Mesodermal cell (in vitro differentiated cells): ENCODE results near the gene LRRC37A3.
"Not testable (repeated sequence)": the region's sequence is repeated elsewhere in the genome, so short reads cannot be mapped to it uniquely, and the experiment has no call there.

ENCODE experiments used
- H3K27ac ChIP-seq: 2 replicates; pipeline ENCODE4 v1.7.0; 2013; ENCODE audit warnings: mild to moderate bottlenecking, low read depth, low read length, moderate library complexity; ENCODE audit not compliant: severe bottlenecking
- H3K36me3 ChIP-seq: 2 replicates; pipeline ENCODE4 v1.7.1; 2013; ENCODE audit warnings: mild to moderate bottlenecking, low read length, moderate library complexity; ENCODE audit not compliant: control insufficient read depth, insufficient read depth
- H3K4me1 ChIP-seq: one replicate; pipeline ENCODE4 v1.7.1; 2013; ENCODE audit warnings: mild to moderate bottlenecking, low read length; ENCODE audit not compliant: insufficient read depth, control insufficient read depth, poor library complexity, severe bottlenecking
- H3K4me3 ChIP-seq: 2 replicates; pipeline ENCODE4 v1.7.0; 2013; ENCODE audit warnings: low read length, control low read depth, mild to moderate bottlenecking; ENCODE audit not compliant: insufficient read depth, poor library complexity, severe bottlenecking; ENCODE audit errors: extremely low read depth
- H3K9me3 ChIP-seq: 2 replicates; pipeline ENCODE4 v1.7.1; 2013; ENCODE audit warnings: mild to moderate bottlenecking, low read length, moderate library complexity; ENCODE audit not compliant: control insufficient read depth
- WGBS, 2 experiments: methylation state at CpG; one replicate each; pipeline ENCODE4 v1.1.5; 2013; ENCODE audit warnings: missing lambda C conversion rate in 2 of 2; ENCODE audit not compliant: insufficient coverage in 2 of 2; 5-methylcytosine and 5-hydroxymethylcytosine counted together

The LRRC37A3 gene

GRCh38 chr17:64897136-64897535 is 22.1 kb downstream of the LRRC37A3 start:
- H3K4me3 ChIP-seq, H3K9me3 ChIP-seq, H3K36me3 ChIP-seq, H3K4me1 ChIP-seq, H3K27ac ChIP-seq: not testable (repeated sequence)
- 96 to 98% methylated on average over 9 of the region's 15 CpGs for WGBS, 2 experiments

GRCh38 chr17:64874210-64874609 is 45.1 kb downstream of the LRRC37A3 start:
- H3K9me3 ChIP-seq, H3K36me3 ChIP-seq, H3K4me1 ChIP-seq, H3K4me3 ChIP-seq, H3K27ac ChIP-seq: not testable (repeated sequence)
- 95 to 97% methylated on average over 13 to 19 of the region's 29 CpGs for WGBS, 2 experiments

- not testable (repeated sequence) for H3K27ac ChIP-seq, H3K36me3 ChIP-seq, H3K9me3 ChIP-seq, H3K4me3 ChIP-seq, H3K4me1 ChIP-seq
- WGBS, 2 experiments: 43 to 58% methylated on average over 21 to 25 of the region's 49 CpGs
Observed at GRCh38 chr17:64847504-64848466, 71.5 kb downstream of the LRRC37A3 start.

GRCh38 chr17:64846892-64847291 is 72.4 kb downstream of the LRRC37A3 start:
- H3K4me3 ChIP-seq, H3K4me1 ChIP-seq, H3K36me3 ChIP-seq, H3K9me3 ChIP-seq, H3K27ac ChIP-seq: not testable (repeated sequence)
- WGBS, 2 experiments: no CpG with 5 or more reads among the region's 4 CpGs

GRCh38 chr17:64843918-64844317 is 75.4 kb downstream of the LRRC37A3 start:
- H3K4me1 ChIP-seq, H3K36me3 ChIP-seq, H3K9me3 ChIP-seq, H3K27ac ChIP-seq, H3K4me3 ChIP-seq: not testable (repeated sequence)
- 80% methylated on average over 2 of the region's 8 CpGs; no CpG with 5 or more reads in 1 of the 2 experiments for WGBS, 2 experiments

DNA sequence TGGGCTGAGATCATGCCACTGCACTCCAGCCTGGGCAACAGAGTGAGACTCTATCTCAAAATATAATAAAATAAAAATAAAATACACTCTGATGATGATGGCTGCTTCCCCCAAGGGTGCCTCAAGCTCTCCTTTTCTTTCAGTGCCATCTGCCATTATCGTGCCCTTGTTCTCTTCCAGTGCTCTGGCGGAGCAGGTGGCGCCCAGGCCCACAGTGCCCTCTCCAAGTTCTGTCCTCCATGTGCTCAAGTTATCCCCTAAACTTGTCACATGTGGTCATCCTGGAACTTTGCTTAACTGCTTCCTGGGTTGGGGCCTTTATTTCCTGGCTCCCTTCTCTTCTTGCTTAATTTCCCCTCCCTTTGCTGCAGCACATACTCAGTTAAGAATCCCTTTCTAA is 76.4 kb downstream of the LRRC37A3 start:
- H3K9me3 ChIP-seq, H3K4me1 ChIP-seq, H3K4me3 ChIP-seq, H3K27ac ChIP-seq, H3K36me3 ChIP-seq: not testable (repeated sequence)
- WGBS, 2 experiments: 67 to 89% methylated on average over 1 of the region's 3 CpGs

- H3K36me3 ChIP-seq, H3K4me1 ChIP-seq, H3K4me3 ChIP-seq, H3K9me3 ChIP-seq, H3K27ac ChIP-seq: not testable (repeated sequence)
- WGBS, 2 experiments: 67 to 100% methylated on average over 1 of the region's 2 CpGs
Observed at GRCh38 chr17:64840960-64841359, 78.3 kb downstream of the LRRC37A3 start.

GRCh38 chr17:64838513-64838912 is 80.8 kb downstream of the LRRC37A3 start:
- whole genome bisulfite sequencing, 2 experiments: 87 to 100% methylated on average over 1 to 4 of the region's 5 CpGs
- not testable (repeated sequence) for H3K36me3 ChIP-seq, H3K27ac ChIP-seq, H3K9me3 ChIP-seq, H3K4me1 ChIP-seq, H3K4me3 ChIP-seq

DNA sequence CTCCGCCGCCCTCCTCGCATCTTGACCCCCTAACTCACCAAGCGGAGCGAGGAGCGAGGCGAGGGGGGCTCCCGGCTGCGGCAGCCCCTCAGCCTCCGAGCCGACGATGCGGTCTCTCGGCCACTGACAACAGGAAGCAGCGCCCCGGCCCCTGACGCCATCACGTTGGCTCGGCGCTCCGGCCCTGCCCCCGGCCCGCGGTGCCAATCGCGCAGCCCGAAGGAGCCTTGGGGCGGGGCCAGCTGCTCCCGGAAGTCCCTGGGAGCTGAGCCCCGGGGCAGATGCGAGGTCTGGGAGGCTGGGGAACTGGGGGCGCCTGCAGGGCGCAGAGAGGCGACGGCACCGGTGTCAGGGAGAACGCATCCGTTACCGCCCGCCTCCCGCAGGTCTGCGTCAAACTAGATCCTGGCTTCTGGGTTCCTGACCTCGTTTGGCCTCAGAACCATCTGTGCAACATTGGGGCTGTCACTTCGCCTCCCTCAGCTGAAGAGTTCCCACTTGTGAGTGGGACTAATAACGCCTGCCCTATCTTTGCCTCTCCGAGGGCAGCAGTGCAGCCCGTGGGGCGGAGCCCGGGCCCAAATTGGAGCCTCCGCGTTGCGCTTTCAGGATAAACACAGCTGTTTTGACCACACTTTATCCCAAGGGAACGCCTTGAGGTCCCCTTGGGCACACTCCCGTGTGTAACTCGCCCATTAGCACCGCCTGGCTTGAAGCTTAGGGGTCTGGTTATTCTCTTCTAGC is 82.1 kb downstream of the LRRC37A3 start:
- H3K9me3 ChIP-seq, H3K36me3 ChIP-seq, H3K4me1 ChIP-seq, H3K27ac ChIP-seq: not testable (repeated sequence)
- WGBS, 2 experiments: 1 to 2% methylated on average over 24 to 34 of the region's 56 CpGs
- peak overlapping the region; percentile 59 for H3K4me3 ChIP-seq

DNA sequence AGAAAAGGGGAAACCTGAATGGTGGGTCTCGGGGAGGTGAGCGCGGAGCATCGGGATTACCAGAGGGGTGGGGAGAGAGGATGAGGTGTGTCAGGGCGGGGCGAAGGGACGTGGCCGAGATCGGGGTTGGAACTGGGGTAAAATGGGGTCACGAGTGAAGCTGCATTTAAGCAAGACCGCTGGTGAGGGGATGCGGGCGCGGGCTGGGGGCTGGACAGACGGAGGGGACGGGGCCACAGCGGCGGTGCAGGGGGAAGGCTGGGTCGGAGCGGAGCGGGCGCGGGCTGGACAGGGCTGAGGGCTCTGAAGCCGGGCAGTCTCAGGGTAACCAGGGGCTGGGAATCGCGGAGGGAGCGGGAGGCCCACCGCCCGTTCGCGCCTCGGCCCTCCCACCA is 82.7 kb downstream of the LRRC37A3 start:
- H3K4me1 ChIP-seq, H3K9me3 ChIP-seq, H3K27ac ChIP-seq, H3K36me3 ChIP-seq: not testable (repeated sequence)
- 0% methylated on average over 4 to 5 of the region's 32 CpGs for WGBS, 2 experiments
- peak overlapping the region; percentile 59 for H3K4me3 ChIP-seq

GRCh38 chr17:64834060-64834459 is 85.2 kb downstream of the LRRC37A3 start:
- H3K4me1 ChIP-seq, H3K4me3 ChIP-seq: not testable (repeated sequence)
- 80 to 86% methylated on average over 1 of the region's 3 CpGs for WGBS, 2 experiments

More at GRCh38 chr17:64834060-64834459, 85.2 kb downstream of the LRRC37A3 start:
- not testable (repeated sequence) for H3K36me3 ChIP-seq, H3K27ac ChIP-seq, H3K9me3 ChIP-seq
